GM21515 (cell line): ENCODE results near the gene SLC25A26.
"Not testable (repeated sequence)": the region's sequence is repeated elsewhere in the genome, so short reads cannot be mapped to it uniquely, and the experiment has no call there.

ENCODE experiments used
- ATAC-seq: cut with Tn5 transposase; IDR thresholded peaks from one replicate; pipeline ENCODE4 v1.9.1; 2021; ENCODE audit not compliant: unreplicated experiment

The SLC25A26 gene

DNA sequence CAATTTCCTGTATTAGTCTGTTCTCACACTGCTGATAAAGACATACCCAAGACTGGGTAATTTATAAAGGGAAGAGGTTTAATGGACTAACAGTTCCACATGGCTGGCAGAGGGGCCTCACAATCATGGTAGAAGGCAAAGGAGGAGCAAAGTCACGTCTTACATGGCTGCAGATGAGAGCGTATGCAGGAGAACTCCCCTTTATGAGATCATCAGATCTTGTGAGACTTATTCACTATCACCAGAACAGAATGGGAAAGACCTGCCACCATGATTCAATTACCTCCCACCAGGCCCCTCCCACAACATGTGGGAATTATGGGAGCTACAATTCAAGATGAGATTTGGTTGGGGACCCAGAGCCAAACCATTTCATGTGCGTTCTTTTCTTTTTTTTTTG lies 5.3 kb downstream of the SLC25A26 start:
- not testable (repeated sequence) for ATAC-seq

DNA sequence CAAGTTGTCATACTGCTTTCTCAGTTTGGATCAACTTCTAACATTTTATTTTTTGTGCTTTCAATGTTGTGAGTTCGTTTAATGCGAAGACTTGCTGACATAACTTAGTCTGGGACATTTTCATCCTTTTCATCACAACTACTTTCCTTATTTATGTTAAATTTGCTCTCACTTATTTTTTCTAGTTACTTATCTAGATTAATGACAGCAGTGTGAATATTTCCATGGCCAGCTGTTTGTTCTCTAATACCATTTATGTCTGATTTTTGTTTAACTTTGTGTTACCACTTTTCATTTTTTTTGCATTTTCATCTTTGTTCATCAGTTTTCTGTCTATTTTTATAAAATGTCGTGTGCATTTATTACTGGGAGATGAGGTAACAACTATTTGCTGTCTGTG lies 6.2 kb downstream of the SLC25A26 start:
- no peak for ATAC-seq

DNA sequence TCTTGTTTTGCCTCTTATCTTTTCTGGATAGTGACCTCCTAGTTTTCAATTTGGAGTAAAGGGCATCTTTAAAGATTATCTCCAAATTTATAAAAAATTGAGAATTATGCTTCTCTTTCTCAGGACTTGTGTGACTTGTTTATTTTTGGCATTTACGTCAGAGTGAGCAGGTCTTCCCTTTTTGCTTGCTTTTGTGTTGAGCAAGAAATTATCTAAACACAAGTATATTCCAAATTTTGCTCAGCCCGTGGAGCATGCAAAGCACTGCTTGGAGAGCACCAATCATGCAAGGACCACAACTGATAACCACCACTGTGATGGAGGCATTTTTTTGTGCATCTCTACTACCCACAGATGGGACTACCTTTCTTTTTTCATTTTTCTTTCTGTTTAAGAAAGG lies 7.1 kb downstream of the SLC25A26 start:
- ATAC-seq = no peak

DNA sequence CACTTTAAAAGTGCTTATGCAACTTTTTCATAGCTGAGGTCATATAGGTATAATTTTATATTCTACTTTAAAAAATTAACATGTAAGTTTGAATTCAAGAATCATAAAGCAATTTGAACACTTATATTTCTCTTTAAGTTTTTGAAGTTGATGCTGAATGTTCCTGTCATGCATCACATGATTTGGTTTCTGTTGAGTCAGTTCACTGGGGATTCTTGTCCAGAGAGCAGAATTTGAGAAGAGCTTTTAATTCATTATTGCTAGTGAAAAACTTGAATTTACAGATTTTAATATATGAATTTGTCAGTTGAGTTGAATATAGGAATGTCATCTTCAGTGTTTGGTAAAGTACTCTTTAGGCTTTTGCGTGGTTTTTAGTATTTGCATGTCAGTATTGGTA lies 7.9 kb downstream of the SLC25A26 start:
- ATAC-seq = no peak

DNA sequence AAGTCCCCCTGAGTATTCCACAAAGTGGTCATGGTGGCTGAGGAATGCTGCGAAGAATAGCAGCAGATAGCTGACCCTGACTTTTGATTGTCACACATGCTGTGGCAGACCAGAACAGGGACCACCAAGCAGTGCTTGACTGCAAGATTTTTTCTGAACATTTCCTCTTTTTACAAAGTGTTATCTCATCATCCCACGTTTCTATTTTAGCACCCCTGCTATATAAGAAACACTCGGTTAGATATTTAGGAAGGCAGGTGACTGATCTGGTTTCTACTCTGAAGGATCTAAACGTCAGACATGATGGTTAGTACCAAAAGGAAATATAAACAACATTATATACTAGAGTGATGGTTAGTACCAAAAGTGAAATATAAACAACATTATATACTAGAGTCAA lies 9.1 kb downstream of the SLC25A26 start:
- ATAC-seq = no peak

DNA sequence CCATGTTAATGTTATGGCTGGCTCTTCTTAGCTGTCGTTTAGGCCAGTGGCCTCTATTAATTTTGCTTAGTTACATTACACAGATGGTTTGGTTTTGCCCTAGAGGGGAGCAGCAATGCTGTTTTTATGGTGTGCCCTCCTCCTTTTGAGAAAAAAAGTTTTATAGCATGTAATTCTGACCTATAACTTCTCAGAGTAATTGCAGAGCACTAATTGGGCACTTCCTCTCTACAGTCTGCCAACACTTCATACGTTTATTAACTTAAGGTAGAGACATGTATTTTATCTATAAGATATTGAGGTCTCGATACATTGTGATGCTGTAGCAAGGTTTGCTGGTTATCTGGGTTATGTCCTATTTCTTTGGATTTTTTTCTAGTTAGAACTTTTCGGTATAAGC lies 12.2 kb downstream of the SLC25A26 start:
- ATAC-seq = no peak

DNA sequence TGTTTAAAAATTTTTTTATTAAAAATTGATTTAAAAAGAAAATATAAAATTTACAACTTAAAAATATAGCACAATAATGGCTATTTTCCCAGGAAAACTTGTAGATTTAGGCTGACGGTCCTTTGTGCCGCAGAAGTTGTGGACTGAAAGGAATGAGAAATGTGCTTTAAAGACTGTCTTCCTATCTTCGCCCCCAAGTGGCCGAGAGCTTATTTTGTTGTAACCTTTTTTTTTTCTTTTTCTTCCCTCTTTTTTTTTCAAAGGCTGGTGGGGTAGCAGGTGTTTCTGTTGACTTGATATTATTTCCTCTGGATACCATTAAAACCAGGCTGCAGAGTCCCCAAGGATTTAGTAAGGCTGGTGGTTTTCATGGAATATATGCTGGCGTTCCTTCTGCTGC lies 15.5 kb downstream of the SLC25A26 start:
- no peak for ATAC-seq

DNA sequence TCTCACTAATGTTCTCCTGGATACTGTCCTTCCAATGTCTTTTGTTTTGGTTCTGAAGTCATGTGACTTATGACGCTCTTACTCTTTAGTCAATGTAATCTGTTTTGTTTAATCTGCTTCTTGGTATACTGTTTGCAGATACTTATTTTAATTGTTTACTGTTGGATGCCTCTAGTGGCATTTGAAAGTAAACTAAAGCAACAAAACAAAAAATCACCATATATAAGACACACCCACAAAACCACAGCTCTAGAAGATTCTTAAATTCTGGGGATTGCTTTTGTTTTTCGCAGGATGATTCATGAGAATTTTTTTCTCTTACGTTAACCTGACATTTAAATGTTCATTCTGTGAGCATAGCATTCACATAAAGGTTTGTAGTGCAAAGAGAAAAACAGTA lies 16.8 kb downstream of the SLC25A26 start:
- no peak for ATAC-seq

DNA sequence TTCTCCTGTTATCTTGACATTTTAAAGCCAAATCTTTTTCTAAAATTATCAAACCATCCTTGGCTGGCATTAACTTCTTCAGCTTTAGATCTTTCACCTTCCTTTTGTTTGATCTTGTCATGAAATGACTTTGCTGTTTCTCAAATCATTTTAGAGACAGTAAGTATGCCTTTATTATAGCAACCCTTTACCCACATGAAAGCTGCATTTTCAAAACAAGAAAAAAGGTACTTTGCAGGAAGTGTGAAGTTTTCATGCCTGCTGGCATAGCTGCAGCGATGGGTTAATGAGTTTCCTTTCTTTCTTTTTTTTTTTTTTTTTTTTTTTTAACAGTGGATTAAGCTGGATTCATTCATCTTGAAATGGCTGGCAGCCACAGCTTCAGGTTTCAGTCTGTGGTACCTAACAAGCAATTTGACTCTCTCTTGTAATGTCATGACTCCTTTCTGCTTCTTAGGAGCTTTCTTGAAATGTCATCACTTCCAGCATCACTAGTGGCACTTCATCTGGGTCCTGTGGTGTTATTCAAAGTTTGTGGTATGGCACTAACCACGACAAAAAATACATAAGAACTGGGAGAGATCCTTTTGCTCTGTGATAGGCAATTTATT lies 18.8 kb downstream of the SLC25A26 start:
- no peak for ATAC-seq

DNA sequence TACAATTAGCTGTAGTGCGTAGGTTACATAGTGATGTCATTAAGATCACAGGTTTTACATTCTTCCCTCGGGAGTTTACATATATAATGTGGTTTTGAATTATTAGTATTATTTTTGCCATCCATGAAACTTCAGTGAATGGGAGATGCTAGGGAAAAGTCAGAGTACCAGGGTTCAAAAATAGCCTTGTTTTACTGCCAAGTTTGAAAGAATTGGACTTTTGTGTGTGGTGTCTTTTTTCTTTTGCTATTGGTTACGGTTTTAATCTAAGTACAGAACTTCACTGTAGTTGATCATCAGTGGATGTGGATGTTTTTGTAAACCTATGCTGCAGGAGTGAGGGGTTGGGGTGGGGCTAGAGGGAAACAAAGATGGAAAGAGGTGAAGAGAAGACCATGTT lies 20.7 kb downstream of the SLC25A26 start:
- no peak for ATAC-seq

DNA sequence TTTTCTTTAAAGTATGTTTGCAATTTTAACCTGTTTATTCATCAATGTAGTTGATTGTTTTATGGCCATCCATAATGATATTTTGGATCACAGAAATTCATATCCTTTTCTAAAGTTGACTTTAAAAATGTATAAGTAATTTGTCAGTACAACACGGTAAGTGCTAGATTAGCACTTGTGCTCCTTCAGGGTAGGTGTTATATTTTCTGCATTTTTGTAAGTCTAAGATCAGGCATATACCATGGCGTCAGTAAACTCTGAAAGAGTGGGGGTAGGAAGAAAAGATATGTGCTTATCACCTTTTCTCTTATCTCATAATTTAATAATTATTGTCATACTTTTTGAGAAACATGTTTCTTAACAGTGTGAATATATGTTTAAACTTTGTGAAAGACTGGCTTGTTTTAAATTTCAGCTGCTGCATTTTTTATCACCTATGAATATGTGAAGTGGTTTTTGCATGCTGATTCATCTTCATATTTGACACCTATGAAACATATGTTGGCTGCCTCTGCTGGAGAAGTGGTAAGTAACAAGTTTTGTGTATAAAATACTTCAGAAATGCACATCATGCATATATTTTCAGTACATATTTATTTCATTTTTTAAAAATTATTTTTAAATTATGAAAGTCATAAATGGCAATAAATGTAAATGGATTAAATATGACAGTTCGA lies 22.1 kb downstream of the SLC25A26 start:
- ATAC-seq = no peak

DNA sequence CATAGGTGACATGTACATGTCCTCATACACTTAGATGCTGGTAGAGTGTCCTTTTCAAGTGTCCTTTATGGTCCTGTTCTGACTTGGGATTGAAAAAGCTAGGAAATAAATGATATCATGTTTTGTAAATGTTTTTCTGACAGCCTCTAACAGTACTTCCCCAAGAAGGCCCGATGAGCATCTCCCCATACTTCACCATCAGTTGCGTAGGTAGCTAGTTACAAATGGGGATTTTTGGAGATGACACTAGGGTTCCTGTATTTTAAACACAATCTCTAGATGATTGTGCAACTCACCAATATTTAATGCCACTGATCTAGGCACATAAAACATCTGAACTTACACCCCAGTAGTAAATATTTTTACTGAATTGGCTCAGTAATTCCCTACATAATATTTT lies 27.8 kb downstream of the SLC25A26 start:
- no peak for ATAC-seq

DNA sequence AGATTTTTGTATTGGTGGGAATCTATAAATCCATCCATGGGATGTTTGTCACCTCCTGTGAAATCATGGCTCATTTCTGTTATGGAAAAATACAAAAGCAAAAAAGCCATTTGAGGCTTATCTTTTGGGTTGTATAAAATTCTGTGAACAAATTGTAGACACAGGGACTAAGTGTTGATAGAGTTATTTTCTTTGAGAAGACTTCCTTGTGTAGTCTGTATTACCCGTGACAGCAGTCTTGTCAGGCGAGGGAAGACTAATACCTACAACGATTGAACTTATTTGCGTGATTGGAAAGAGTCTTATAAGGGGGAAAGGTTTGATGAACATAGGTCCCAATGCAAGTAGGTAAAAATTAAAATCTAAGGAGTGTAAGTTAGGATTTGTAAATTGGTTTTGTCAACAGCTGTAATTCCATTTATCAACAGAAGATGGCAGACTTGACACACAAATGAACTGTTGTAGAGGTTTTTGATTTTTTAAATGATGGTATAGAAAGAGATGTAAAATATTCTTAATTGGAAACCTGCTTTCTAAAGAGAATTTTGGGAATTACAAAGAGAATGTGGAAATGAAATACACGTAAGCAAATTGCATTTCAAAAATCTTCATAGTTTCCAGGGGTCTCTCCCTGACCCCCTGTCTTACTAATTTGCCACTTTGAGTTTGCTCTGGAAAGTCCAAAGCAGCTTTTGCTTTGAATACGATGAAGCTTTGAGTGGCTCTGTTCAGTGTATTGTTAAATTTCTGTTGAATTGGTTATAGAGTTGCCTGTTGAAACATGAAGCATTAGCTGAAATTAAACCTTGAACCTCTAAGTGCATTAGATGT lies 33.2 kb downstream of the SLC25A26 start:
- ATAC-seq = no peak

DNA sequence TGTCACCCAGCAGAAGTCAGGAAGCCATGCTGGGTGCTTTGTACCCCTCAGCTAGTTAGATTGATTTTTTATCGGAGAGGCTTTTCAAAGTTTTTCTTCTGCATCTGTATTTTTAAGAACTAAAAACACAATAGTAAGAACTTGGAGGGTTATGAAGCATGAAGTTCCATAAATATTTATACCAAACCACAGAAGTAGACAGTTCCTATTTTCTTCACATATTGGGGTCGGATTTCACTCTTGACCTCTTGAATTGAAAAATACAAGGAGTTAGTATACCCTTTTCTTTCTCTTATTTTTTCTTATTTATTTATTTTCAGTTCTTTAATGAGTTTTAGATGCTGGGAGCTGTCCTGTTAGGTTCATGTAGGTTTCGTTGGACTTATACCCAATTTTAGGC lies 35.1 kb downstream of the SLC25A26 start:
- no peak for ATAC-seq

DNA sequence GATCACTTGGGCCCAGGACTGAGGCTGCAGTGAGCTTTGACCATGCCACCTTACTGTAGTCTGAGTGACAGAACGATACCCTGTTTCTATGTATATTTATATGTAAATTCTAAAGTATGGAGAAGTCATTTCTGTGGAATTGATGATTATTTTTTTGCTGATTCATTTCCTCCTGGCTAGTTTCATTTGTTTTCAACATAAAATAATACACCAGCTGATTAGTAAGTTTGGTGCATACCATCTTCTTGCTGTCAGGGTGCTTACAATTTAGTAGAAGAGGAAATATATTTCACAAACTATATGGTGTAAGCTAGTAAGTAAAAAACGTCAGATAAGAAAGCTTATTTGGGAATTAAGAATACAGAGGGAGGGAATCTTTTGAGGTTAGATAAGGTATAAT lies 36.0 kb downstream of the SLC25A26 start:
- no peak for ATAC-seq

DNA sequence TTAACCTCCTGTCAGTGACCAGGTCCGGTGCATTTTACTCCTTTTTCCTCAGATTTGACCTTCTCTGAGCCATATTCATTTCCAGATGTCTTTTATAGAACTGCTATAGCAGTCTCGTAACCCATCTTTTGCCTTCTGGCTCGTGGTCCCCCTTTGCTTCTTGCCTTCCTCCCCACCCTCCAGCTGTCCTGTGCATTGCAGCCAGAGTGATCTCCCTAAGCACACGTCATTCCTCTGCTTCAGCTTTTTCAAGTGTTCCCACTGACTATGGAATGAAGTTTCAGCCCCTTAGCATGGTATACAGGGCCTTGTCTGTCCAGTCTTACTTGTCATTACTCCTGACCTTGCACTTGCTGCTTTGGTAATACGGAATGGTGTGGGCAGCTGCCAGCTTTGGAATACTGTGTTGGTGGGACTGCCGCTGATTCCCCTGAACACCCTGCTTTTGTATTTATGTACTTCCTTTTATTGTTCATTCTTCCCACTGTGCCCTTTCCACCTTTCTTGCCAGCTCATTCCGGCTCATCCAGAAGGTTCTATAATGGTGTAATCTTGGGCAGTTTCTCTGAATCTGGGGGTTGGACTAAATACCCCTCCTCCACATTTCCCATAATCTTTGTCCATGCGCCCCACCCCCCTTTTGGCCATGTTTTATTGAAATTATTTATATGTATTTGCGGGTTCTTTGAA lies 38.9 kb downstream of the SLC25A26 start:
- ATAC-seq = no peak

DNA sequence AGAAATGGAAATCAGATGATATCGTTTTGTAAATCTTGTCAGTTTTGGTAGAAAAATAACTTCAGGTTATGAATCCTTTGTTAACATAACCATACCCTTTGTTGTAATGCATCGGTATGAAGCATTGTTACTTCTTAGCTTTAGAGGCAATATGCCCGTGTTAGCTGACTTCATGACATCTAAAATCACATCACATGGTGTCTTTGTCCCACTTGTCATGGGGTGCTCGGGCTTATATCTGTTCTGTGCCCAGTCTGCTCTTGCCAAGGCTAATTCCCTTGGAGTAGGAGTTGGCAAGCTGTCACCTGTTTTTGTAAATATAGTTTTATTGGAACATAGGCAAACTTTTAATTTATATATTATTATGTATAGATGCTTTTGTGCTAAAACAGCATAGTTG lies 39.6 kb downstream of the SLC25A26 start:
- no peak for ATAC-seq

DNA sequence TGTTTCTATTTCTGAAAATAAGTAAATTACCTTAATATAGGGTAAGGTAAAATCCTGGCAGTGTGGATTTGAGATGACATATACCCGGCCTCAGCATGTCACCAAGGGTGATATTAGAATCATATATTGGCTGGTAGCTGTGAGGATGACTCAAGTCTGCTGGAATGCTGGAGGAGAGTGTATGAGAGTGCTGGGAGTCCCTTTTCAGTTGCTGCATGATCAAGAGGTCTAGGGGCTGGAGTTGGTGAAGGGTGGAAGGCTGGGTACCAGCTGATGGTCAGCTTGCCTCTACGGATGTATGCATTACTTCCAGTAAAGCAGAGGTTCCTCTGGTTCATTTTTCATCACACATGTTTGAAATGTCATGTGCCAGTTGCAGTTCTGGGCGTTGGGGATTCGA lies 40.6 kb downstream of the SLC25A26 start:
- no peak for ATAC-seq

DNA sequence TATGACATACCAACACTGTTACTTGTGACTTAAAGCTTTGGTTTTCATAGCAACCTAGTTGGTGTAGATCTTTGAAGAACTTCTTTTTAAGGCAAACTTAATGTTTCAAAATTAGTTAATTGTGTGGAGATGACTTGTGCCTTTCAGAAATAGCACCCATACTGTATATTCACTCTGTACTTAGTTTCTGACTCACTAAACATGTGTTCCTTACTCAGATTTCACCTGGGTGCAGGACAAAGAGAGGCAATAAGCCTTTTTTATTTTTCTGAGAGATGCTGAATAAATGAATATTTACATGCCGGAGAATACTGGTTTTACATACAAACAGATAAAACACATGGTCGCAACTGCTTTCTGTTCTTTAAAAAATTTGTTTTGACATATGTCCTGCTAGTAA lies 44.8 kb downstream of the SLC25A26 start:
- ATAC-seq = no peak

DNA sequence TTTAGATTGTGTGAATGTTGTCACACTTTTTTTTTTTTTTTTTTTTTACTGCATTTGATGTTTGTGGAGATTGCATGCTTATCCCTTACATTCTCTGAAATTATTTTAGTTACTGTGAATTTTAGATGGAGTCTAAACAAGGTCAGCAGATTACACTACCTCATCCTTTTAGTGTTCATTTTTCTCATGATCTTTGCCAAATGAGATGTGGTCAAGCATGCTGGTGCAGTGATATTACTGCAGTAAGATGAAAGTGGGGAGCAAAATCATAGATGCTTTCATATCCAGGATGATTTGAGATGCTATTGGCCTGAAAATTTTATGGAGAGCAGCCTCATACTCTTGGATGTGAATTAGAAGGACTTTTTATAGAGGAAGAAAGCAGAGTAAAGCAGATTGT lies 45.8 kb downstream of the SLC25A26 start:
- no peak for ATAC-seq

DNA sequence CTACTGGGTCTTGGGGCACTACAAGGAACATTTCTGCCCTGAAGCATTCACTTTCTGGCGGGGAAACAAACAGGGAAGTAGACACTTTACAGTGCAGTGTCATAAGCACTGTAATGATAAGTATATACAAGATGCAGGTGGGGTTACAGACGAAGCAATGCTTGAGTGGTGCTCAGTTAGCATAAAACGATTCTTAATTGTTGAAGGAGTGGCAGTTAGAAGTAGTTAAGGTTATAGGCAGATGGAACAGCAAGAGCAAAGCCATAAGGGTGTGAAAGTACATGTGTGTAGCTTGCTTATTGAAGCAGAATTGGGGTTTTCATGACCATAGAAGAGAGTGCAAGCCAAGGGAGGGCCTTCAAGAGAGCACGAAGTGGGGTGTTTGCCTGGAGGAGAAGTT lies 46.2 kb downstream of the SLC25A26 start:
- ATAC-seq = peak; percentile 74

DNA sequence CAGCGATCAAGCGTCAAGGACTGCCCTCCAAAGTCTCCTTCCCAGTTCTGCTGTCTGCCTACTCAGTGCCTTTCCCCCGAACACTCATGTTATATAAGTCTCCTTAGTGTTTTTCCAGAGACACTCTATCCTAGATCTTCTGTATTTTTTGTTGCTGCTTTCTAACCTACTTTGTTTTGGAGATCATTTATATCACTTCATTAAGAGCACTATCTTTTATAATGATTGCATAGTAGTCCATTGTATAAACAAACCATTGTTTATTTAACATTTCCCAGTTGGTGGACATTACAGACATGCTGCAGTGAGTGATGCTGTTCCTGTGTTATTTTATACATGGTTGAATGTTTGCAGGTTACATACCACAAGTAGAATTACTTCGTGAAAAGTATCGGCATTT lies 47.1 kb downstream of the SLC25A26 start:
- no peak for ATAC-seq
